Endothelial cell (in vitro differentiated cells): ENCODE measurements around the gene ING1. TPM values are rescaled to one million over a fixed set of nuclear protein-coding genes. Genes with fewer than 3 reads are reported as not detected.
A peak's percentile ranks its signal among the peaks of the same experiment; 100 is the strongest.

Experiments
- DNase-seq: peaks from one replicate; pipeline ENCODE4 v3.0.0; 2021; ENCODE audit warnings: low spot score
- H3K27ac Mint-ChIP-seq: one replicate; pipeline ENCODE4 v1.8.0; 2021; ENCODE audit warnings: mixed read lengths, inconsistent platforms; ENCODE audit not compliant: unreplicated experiment
- H3K27me3 Mint-ChIP-seq: one replicate; pipeline ENCODE4 v1.8.0; 2021; ENCODE audit warnings: mild to moderate bottlenecking, moderate library complexity, mixed read lengths, inconsistent platforms; ENCODE audit not compliant: unreplicated experiment
- H3K36me3 Mint-ChIP-seq: one replicate; pipeline ENCODE4 v1.8.0; 2021; ENCODE audit warnings: mild to moderate bottlenecking, low read depth, mixed read lengths, inconsistent platforms; ENCODE audit not compliant: unreplicated experiment
- H3K4me1 Mint-ChIP-seq: one replicate; pipeline ENCODE4 v1.8.0; 2021; ENCODE audit warnings: mild to moderate bottlenecking, mixed read lengths, inconsistent platforms; ENCODE audit not compliant: unreplicated experiment
- H3K4me3 Mint-ChIP-seq: one replicate; pipeline ENCODE4 v1.8.0; 2021; ENCODE audit warnings: mild to moderate bottlenecking, mixed read lengths, inconsistent platforms; ENCODE audit not compliant: unreplicated experiment
- H3K9me3 Mint-ChIP-seq: one replicate; pipeline ENCODE4 v1.8.0; 2021; ENCODE audit warnings: mixed read lengths, inconsistent platforms; ENCODE audit not compliant: unreplicated experiment
- CTCF ChIP-seq: fragments of 200-600 bp; sonication (generic); IDR thresholded peaks from one replicate; pipeline ENCODE4 v1.5.0; 2021; ENCODE audit warnings: antibody characterized with exemption; ENCODE audit not compliant: unreplicated experiment
- total RNA-seq: library from RNA; stranded (reverse); fragmentation: NEBNext Ultra II Directional; extraction: Animal tissue kit (Norgen Biotek cat#: 25700); gene quantifications from one replicate; pipeline ENCODE4 v1.2.1, GENCODE V29; 2021; ENCODE audit not compliant: unreplicated experiment

The ING1 gene
- total RNA-seq, 1 donor from 2014 or later: 9.9 TPM

DNA sequence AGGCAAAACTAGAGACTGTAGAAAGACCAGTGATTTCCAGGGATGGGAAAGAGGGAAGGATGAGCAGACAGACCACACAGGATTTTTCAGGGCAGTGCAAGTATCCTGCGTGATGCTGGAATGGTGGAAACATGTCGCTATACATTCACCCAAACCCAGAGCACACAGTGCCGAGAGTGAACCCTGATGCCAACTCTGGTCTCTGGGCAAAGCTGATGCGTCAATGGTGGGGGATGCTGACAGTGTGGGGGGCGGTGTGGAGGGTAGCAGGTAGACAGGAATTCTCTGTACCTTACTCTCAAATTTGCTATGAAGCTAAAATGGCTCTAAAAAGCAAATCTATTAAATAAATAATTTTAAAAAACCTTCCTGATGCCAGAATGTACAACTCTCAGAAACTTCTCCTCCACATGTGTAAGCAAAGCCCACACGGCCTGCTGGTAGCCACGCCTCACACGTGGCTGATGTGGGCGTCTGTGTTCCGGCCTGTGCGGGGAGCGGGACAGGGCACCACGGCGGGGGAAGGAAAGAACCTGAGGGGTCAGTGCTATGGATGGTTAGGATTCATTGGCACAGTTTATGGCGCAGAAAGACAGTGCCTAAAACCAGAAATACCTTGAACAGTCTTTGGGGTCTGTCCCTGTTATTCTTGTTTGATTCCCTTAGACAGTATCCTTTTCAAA, 31.5 kb upstream of the ING1 start:
- Mint-ChIP-seq H3K27me3 (peaks cover 3% of the 10 kb centered on the region), H3K4me3 (peak overlapping the region; percentile 7), H3K9me3 (no peaks in the 10 kb centered on the region), H3K27ac (no peak overlapping the region), H3K36me3 (peaks cover 21% of the 10 kb centered on the region), H3K4me1 (no peaks in the 10 kb centered on the region)
- TF ChIP-seq CTCF: no peak
- DNase-seq: no peak

DNA sequence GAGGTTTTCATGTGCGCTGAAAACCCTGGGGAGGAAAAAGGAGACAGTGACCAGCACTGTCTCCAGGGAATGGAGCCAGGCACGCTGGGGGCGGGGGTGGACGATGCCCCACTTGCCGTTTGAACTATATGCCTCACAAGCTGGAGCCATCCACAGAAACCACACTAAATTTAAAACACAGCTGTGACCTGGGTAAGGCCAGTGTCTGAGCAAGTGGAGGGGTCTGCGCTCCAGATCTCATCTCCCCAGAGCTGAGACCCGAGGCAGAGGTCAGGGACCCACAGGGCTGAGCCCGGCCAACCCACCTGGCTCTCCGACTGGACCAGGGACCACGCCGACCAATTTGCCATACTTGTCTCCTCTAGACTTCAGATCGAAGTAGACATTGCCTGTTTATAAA, 30.8 kb upstream of the ING1 start:
- no peaks in the 10 kb centered on the region for H3K4me1 Mint-ChIP-seq
- H3K27ac Mint-ChIP-seq: no peak overlapping the region
- DNase-seq: no peak
- H3K4me3 Mint-ChIP-seq: no peak overlapping the region
- peaks cover 21% of the 10 kb centered on the region for H3K36me3 Mint-ChIP-seq
- H3K27me3 Mint-ChIP-seq: peaks cover 3% of the 10 kb centered on the region
- TF ChIP-seq CTCF: no peak
- H3K9me3 Mint-ChIP-seq: no peaks in the 10 kb centered on the region

DNA sequence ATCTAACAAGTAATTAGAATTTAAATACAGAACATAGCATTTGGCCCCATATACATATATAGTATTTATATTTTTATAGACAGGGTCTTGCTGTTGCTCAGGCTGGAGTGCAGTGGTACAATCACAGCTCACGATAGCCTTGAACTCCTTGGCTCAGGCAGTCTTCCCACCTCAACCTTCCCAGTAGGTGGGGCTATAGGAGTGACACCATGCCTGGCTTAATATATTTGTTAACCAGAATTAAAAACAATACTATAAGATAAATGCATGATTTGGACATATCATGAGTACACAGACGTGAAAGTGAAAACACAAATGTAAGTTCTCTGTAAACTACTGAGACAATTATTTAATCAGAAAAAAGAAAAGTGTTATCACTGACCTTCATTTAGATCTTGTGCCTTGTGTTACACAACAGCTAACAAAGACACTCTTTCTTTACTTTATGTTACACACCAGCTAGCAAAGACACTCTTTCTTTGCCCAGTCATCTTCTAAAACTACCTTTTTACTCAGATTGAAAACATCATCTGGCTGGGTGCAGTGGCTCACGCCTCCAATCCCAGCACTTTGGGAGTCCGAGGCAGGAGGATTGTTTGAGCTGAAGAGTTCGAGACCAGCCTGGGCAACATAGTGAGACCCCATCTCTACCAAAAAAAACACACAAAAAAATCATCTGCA, 30.2 kb upstream of the ING1 start:
- H3K36me3 Mint-ChIP-seq: peaks cover 17% of the 10 kb centered on the region
- no peaks in the 10 kb centered on the region for H3K9me3 Mint-ChIP-seq
- DNase-seq: no peak
- peaks cover 3% of the 10 kb centered on the region for H3K27me3 Mint-ChIP-seq
- H3K4me3 Mint-ChIP-seq: no peak overlapping the region
- TF ChIP-seq CTCF: no peak
- no peaks in the 10 kb centered on the region for H3K4me1 Mint-ChIP-seq
- no peak overlapping the region for H3K27ac Mint-ChIP-seq

DNA sequence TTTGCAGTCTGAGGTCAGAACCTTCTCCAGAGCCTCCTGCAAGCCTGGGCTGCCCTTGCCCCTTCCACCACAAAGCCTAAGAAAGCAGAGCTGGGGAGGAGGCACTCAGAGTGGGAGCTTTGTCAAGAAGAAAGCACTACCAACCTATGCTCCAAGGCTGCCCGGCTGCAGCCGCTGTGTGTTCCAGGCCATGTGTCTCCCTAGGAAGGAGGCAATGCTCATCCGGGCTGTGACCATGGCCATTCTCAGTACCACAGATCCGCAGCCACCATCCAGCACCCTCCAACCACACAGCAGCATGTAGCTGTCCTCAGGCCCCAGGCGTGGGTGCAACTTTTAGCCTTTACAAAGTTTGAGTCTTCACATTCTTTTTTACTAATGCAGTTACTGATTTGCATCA, 29.6 kb upstream of the ING1 start:
- DNase-seq: no peak
- H3K9me3 Mint-ChIP-seq: no peaks in the 10 kb centered on the region
- no peaks in the 10 kb centered on the region for H3K4me1 Mint-ChIP-seq
- peaks cover 12% of the 10 kb centered on the region for H3K36me3 Mint-ChIP-seq
- no peak overlapping the region for H3K27ac Mint-ChIP-seq
- TF ChIP-seq CTCF: no peak
- peaks cover under 1% of the 10 kb centered on the region for H3K27me3 Mint-ChIP-seq
- no peak overlapping the region for H3K4me3 Mint-ChIP-seq

DNA sequence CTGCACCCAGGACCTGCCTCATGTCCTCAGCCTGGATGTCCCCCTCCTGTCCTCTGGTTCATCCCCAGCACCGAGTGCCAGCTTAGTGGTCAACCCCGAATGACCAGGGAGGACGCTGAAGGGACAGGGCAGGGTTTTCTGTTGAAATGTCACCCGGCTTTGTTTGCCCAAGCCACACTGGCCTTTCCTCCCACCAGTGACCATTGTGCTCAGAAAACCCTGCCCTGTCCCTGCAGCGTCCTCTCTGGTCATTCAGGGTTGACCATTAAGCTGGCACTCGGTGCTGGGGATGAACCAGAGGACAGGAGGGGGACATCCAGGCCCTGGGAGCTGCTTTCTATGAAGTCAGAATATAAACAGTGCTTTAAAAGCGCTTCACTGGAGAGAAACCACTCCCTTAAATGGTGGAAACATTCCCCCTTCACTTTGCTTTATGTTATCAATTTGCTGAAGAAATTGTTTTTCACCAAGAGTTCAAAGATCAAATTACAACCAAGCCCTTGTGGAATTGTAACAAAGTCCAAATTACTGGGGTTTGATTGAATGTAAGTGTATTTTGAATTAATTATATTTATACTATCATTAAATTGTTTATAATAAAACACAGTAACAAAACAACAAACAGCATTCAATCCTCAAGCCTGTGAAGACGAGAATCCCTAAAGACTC, 29.0 kb upstream of the ING1 start:
- peaks cover 11% of the 10 kb centered on the region for H3K36me3 Mint-ChIP-seq
- H3K4me1 Mint-ChIP-seq: no peaks in the 10 kb centered on the region
- no peak overlapping the region for H3K27ac Mint-ChIP-seq
- no peaks in the 10 kb centered on the region for H3K9me3 Mint-ChIP-seq
- DNase-seq: no peak
- TF ChIP-seq CTCF: no peak
- H3K4me3 Mint-ChIP-seq: no peak overlapping the region
- H3K27me3 Mint-ChIP-seq: no peaks in the 10 kb centered on the region
